ENCODE data around the gene CEP63.
"Not testable (repeated sequence)": the region's sequence is repeated elsewhere in the genome, so short reads cannot be mapped to it uniquely, and the experiment has no call there.

Gene CEP63

DNA sequence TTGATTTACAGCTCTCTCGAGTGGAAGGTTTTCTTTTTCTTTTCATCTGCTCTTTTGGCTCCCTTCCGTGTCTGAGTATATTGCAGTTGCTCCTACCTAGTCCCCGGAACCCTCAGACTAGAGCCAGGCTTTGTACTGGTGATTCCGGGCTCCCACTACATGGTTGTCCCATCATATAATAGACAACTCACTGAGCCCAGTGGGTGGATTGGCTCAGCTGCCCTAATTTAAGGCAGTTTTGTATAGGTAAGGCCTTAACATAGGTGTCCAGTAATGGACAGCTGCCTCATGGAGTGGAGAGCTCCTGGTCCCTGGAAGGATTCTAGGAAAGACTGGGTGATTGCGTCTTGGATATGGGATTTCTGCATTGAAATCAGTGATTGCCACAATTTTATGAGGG, 106.9 kb downstream of the CEP63 start:
- no peak for DNase-seq

DNA sequence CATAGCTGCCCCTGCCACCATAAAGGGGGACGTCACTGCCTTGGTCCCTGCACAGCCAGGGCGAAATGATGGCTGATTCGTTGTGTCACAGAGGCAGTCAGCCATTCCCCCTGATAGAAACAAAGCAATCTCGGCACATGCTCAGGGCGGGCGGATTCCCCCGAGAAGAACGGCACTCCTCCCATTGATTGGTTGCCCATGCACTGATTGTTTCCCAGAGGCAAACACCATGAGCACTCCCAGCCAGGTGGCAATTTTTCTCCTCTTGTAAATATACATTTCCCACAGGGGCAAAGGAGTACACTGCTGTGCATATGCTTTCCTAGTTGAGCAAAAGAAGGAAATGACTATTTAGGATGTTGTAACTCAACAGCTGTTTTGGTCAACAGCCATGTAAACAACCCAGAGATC, 108.5 kb downstream of the CEP63 start:
- DNase-seq: peak; percentile 67

DNA sequence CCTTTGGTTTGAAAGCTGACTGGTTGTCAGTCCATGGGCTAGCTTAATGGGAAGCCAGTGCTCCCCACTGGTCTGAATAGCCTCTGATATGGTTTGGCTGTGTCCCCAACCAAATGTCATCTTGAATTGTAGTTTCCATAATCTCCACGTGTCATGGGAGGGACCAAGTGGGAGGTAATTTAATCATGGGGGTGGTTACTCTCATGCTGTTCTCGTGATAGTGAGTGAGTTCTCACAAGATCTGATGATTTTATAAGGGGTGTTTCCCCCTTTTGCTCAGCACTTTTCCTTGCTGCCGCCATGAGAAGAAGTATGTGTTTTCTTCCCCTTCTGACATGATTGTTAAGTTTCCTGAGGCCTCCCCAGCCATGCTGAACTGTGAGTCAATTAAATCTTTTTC, 109.1 kb downstream of the CEP63 start:
- not testable (repeated sequence) for DNase-seq

DNA sequence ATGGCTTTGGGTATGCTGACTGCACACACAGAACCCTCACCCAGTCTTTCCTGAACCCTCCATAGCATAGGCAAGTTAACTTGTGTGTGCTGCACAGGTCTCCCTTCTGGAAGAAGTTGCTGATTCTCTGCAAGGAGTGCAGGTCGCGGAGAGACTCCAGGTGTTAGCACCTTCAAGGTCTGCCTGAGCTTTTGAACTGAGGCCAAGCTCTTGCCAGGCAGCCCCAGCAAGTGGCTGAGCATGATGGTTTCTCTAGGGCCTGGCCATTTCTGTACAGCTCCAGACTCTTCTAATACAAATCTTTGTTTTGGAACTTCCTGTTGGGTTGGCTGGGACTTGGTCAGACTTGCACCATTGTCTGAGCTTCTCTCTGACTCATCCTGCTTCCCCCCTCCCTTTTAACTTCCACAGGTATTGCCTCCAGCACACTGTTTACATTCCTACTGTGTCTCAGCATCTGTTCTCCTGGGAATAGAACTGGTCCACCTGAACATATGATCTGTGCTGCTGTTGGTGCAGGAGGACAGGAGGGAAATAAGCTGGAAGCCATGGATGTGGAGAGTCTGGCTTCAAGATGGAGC, 111.6 kb downstream of the CEP63 start:
- DNase-seq: no peak

DNA sequence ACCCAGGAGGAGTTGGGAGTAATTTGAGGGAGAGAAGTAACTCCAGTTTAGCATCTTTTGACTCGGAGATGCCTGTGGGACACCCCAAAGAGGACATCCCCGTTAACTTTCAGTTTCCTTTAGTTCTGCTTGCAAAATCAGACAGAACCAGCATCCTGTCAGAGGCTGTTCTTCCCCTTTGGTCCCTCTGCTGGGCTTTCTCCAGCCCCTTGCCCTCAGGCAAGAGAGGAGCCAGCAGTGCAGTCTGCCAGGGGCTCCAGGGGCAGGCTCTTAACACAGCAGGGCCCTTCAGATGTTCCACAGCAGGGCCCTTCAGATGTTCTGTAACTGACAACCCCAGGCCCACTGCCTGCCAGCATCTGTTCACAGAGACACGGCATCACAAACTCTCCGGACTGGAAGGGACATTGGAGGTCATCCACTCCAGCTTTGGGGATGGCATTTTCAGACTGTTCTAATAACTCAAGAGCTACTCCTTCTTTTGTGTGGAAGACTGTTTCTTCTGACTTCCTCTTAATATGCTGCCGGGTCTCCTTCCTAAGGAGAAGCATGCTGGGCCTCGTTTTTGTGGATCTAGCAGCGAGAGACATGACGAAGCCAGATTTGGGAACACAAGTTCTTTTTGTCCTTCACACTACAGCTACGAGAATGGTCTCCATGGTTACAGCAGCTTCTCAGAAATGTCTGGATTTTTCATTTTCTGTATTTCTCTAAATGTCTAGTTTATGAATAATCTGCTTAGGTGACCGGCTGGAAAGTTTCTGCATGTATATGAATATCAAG, 113.1 kb downstream of the CEP63 start:
- no peak for DNase-seq

DNA sequence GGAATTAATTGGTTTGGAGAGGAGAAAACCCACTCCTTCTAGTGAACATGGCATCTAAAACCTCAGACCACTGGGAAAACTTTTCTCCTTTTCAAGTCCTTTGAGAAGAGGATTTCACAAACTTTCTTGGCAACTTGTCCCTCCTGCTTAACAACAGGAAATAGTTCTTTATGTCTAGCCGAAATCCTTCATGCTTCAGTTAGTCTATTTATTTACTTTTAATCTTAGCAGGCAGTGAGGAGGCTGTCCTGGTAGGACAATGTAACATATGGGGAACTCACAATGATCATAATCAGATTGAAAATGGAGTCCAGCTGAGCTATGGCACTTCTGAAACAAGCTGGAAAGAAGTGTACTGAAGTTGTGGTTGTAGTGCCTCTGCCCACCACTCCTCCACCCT, 114.3 kb downstream of the CEP63 start:
- DNase-seq: no peak

DNA sequence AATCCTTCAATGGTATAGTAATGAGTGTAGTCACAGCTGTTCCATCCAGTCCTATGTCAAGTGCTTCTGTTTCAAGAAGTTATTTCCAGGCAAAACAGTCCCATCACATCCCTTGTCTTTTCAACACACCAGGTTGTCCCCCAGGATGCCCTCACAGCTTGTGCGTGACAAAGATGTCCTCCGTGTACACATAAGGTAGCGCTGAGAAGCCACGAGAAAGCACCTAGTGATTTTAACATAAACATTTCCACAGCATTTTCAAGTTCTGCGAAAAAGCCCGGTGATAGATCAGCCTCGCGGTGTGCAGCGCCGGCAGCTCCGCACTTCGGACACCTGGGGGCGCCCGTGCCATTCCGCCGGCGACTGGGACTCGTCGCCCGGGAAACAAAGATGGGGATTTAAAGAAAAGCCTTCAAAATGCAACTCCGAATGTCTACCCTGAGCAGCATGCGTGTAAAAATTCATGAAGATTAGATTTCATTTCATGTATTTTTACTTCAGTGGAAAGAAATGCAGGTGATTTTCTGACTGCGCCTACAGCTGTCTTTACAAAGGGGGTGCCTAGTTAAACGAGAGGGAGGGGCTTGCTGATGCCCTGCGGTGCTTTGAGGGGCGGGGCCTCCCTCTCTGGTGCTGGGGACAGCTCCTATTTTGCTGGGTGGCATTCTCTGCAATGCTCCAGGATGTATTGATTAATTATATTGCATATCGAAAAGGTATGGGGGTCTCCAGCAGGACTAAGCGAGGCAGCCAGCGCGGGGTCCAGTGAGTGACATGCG, 115.0 kb downstream of the CEP63 start:
- DNase-seq: peak; percentile 63

DNA sequence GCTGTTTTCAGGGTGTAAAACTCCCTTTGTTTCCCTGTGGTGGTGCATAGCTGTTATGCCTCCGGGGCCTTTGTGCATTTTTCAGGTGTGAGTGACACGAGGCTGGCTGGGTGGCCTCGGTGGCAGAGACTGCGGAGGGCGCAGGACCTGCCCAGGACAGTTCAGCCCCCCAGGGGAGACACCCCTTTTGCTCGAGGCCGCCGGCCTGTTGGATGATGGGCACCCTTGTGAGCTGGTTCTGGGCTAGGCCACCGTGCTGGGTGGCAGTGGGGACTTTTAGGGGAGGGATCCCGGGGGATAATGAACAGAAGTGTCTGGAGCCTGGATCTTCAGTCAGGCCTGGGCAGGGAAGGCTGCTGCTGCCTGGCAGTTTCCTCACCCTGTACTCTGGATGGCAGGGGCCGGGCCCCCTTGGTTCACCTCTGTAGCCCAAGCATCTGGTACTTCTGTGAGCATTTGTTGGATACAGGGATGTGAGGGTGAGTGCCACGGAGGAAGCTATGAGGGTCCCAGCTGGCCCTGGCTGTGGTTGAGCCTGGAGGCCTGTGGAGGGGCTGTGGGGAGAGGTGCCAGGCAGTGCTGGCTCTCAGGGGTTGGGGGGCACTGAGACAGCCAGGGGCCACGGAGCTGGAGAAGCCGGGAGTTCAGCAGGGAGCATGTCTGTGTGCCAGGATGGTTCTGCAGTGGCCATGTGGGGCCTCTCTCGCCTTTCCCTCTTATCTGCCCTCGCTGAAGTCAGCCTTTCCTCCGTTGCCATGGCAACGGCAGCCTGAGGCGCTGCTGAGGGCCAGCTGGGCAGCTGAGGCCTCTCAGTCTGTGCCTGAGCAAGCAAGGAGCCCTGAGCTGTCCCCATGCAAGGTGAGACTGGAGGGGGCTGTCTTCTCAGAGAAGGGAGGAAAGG, 115.9 kb downstream of the CEP63 start:
- DNase-seq: peak; percentile 15

DNA sequence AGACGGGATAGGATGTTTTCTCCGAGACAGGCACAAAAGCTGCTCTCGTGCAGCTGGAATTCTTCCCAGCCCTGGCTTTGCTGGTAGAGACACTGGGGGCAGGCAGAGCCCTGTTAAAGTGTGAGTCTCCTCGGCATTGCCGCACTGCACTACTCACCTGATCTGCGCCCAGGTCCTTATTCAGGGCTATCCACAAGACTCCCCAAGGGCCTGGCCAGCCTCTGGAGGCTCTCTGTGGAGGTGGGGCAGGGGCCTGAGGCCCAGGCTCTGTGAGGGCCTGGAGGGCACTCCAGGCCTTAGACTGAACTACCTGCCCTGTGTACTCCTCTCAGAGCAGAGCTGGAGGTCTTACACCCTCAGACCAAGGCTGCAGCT, 116.6 kb downstream of the CEP63 start:
- DNase-seq: no peak

DNA sequence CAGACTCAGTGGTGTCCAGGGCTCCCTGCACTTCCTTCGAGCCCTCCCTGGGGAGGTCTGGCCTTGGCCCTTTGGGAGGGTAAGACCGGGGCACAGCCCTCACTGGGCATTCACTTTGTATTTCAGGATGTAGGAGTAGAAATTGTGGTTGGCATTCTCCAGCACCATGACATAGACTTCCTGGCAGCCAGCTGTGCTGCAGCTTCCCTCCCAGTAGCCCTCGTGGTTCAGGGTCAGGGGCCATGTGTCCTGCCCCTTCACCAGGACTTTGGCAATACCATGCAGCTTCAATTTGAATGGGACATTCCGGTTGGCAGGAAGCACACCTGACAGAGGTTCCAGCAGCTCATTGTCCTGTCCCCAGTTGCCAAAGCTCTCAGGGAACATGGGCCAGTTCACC, 117.6 kb downstream of the CEP63 start:
- no peak for DNase-seq

DNA sequence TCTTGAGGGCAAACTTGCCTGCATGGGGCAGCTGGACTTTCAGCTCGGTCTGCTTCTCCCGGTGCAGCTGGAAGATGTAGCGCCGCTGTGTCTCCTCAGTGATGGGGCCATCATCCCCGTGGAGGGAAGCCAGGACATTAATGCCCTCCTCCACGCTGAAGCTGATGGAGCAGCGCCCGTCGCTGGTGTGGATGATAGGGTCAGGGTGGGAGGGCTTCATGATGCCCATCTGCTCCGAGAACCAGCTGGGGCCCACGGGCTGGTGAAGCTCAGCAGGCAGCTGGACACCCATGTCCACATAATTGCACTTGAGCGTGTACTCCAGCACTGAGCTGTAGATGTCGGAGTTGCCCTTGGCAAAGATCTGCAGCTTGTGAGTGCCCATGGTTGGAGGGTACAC, 118.1 kb downstream of the CEP63 start:
- DNase-seq: no peak

DNA sequence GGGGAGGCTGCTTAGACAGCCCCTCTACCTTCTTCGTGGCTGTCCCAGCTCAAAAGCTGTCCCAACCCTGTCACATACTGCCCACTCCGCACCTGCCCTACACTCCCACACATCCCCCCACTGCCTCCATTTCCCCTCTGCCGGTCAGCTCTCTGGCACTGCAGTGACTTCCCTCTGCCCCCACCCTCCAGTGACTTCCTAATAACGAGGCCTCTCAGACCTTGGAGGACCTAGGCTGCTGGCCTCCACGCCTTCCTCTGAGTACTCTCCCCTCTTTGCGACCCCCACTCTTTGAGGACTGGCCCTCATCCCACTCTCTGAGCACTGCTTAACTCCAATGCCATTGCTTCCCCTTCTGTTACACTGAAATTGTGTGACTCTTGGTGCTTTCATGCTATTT, 119.7 kb downstream of the CEP63 start:
- DNase-seq: no peak

DNA sequence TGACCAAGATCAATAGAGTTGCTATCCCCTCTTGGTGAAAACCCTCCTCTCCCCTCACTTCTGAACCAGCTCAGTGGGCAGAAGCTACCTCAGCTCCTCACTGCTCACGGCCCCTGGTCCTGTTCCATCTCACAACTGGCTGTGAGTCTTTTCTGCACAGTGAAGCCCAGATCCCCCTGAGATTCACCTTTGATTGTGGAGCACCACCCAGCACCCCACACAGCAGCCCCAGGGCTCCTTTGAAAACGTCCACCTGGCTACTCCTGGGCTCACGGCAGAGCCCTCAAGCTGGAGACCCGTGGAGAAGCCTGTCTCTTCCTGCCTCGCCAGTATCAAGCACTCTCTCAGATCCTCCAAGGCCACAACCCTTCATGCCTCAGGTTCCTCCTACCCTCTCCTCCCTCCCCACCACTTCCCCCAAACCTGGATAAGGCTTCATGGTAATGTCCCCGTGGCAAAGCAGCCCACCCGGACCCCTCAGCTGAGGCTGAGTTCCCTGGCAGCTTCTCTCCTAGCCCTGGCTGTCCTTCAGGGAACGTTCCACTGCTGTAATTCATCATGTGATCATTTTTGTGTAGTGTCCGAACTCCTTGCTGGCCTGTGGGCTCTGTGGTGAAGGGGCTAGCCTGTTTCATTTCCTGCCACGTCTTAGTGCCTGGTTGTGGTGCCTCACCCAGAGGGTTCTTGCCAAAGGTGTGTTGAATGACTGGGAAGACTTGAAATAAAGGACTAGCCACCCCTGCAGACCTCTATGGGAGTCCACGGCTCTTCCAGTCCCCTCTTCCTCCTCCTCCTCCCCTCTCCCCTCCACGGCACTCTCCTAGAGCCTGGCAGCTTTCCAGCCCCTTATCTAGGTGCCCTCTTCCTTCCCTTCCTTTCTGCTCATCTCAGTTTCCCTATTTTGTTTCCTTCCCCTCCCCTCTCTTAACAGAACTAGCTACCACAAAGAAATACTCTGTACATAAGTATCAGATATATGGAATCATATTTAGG, 120.5 kb downstream of the CEP63 start:
- DNase-seq: no peak

DNA sequence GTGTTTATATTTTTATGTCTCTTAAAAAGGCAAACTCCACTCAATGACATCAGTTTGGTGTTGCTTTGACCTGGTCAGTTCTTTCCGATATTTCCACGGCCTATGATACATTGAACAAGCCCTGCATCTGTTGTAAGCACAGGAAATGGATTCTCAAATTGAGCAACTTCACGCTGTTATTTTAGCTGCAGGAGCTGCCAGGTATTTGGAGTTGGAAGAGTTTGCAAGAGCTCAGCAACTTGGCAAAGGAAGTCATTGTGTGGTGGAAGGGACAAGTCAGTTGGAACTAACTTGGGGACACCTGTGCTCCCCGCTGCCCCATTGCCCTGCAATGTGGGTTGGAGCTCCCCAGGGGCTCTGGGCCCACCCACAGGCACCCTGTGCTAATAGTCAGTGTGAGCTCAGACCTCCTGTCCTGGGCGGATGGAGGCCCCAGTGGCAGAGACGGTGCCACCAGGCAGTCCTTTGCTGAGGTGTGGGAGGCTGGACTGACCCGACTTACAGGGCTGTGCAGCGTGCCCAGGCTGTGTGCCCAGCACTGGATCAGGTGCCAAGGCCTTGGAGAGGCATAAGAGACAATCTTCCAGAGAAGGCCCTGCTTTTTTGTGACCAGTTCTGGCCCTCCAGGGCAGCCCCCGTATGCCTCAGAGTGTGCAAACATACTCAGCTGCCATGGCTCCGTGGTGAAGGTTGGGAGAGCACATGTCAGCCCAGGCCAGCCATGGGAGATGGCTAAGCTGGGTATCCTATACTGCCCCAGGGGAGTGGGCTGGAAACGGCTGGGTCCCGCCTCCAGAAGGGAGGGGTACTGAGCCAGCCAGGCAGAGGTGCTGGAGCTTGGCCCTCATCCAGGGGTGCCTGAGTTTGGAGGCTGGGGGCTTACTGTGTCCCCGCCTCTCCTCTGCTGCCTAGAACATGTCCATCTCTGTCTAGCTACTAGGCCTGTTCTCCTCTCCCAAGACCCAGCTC, 121.5 kb downstream of the CEP63 start:
- no peak for DNase-seq

DNA sequence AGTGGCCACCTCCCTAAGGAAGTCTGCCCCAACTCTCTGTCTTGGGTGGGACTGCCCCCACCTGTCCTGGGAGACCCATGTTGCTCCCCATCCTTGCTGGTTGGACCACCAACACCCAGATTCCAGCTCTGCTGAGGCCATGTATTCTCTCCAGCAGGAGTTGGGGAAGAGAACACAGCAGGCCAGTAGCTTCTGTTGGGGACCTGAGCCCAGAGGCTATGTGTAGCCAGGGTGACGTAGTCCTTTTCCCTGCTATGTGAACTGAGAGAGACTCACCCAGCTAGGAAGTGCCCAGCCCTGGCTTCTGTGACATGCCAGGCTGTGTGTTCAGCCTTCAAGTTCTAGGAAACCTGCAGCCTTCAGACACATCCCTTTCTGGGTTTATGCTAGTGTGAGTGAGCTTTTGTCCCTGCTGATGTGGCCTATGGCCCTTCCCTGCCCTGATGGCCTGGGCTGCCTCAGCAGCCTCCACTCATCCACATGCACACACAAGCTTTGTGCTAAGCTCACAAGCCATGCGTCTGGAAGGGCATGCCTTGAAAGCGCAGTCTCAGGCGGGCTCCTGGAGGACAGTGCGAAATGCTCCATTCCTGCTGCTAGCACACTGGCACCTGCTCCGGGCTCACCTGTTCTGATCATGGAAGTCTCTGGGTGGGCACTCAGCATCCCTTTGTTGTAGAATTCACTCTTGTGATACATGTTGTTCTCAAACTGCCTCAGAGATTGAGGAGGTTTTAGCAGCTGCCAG, 122.3 kb downstream of the CEP63 start:
- no peak for DNase-seq

DNA sequence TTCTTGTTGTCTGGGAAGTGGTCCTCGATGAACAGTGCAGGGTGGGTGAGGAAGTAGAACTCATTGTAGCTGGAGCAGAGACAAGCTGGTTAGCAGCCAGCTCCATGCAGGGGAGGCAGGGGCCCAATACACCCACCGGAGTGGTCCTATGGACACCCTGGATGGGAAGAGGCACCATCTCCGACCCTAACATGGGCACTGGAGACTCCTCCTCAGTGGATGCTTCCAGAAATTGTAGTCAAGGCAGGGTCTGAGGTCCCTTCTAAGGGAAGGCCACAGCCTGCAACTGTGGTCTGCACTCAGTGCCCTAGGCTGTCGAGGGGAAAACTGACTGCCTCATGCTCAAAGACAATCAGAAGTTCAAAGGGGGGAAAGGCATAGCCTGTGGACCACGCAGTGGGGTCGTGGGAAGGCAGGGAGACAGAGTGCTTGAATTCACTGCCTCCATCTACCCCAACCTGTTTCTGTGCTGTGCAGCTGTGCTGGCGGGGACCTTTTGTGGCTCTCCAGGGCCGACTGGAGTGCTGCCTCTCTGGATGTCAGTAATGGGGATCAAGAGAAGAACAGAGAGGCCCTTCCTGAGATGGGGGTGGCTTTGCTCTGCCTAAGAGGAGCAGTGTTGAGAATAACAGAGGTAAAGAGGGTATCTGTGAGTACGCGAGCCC, 123.0 kb downstream of the CEP63 start:
- DNase-seq: no peak

DNA sequence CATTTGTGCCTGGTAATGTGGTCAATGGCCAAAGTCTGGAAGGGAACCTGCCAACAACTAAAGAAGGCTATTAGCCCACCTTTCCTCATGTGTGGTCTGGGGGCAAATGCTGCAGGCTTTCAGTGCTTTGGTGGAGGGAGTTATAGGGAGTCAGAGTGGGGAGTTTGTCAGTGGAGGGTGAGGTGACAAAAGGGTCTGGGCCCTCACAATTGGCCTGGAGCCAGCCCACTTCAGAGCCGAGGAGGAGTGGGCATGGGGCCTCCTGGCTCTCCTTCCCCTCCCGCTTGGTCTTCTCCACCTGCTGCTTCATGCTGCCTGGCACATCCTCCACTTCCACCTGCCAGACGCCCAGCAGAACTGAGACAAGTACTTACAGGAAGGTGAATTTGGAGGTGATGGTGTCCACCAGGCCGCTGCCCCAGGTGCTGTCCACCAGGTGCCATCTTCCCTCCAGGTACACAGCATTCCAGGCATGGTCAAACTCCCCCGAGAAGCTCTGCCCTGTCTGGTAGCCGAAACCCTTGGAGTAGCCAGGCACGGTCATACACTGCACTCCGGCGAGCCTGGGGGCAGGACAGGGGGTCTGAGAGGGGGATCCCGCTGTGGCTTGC, 124.1 kb downstream of the CEP63 start:
- DNase-seq: no peak

Measured in NCI-H1436 (cell line).